Bronchial epithelial cell (primary cell): Measurements from ENCODE around the gene TBL2. TPM values are rescaled to one million over a fixed set of nuclear protein-coding genes. Genes with fewer than 3 reads are reported as not detected.
"Not testable (repeated sequence)": the region's sequence is repeated elsewhere in the genome, so short reads cannot be mapped to it uniquely, and the experiment has no call there.

Experiments
- DNase-seq: peaks from one replicate; pipeline ENCODE4 v3.0.0-alpha.2; 2010; ENCODE audit warnings: low read depth
- FAIRE-seq: peaks from 2 replicates; lab custom pipeline; 2011; peaks lifted over from hg19 to GRCh38; lab: Jason Lieb, UNC
- H3K27me3 ChIP-seq: 2 replicates; pipeline ENCODE4 v1.5.1; 2011; ENCODE audit warnings: low read length; ENCODE audit not compliant: control insufficient read depth, insufficient read depth
- H3K36me3 ChIP-seq: 2 replicates; pipeline ENCODE4 v1.5.1; 2011; ENCODE audit warnings: low read length; ENCODE audit not compliant: control insufficient read depth, insufficient read depth
- H3K4me3 ChIP-seq: 2 replicates; pipeline ENCODE4 v1.5.1; 2011; ENCODE audit warnings: mild to moderate bottlenecking, low read depth, low read length, control low read depth
- total RNA-seq: library from RNA; depleted of rRNA; stranded (reverse); fragments of >200 nt; gene quantifications from 2 replicates; pipeline ENCODE4 v1.2.1, GENCODE V29; 2014
- TF ChIP-seq, protein P1 (sequence below): IDR thresholded peaks from 2 replicates; pipeline ENCODE4 v1.5.1; 2011; ENCODE audit warnings: mild to moderate bottlenecking, moderate library complexity, low read length, control low read depth, inconsistent platforms; ENCODE audit not compliant: insufficient read depth, severe bottlenecking

TBL2 gene
- total RNA-seq, 1 donor from 2014 or later, result 78.7 TPM

GRCh38 chr7:73585196-73585595 is 6.8 kb upstream of the TBL2 start:
- FAIRE-seq, result no peak
- TF ChIP-seq, protein P1, sequence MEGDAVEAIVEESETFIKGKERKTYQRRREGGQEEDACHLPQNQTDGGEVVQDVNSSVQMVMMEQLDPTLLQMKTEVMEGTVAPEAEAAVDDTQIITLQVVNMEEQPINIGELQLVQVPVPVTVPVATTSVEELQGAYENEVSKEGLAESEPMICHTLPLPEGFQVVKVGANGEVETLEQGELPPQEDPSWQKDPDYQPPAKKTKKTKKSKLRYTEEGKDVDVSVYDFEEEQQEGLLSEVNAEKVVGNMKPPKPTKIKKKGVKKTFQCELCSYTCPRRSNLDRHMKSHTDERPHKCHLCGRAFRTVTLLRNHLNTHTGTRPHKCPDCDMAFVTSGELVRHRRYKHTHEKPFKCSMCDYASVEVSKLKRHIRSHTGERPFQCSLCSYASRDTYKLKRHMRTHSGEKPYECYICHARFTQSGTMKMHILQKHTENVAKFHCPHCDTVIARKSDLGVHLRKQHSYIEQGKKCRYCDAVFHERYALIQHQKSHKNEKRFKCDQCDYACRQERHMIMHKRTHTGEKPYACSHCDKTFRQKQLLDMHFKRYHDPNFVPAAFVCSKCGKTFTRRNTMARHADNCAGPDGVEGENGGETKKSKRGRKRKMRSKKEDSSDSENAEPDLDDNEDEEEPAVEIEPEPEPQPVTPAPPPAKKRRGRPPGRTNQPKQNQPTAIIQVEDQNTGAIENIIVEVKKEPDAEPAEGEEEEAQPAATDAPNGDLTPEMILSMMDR, result no peak

GRCh38 chr7:73582664-73583202 is 4.4 kb upstream of the TBL2 start:
- DNase-seq, result no peak
- FAIRE-seq, result no peak
- no peaks in the 10 kb centered on the region for H3K27me3 ChIP-seq
- TF ChIP-seq, protein P1, result no peak
- H3K36me3 ChIP-seq, result no peaks in the 10 kb centered on the region
- no peak overlapping the region for H3K4me3 ChIP-seq

More at GRCh38 chr7:73585196-73585595, 6.8 kb upstream of the TBL2 start:
- Histone ChIP-seq H3K36me3 (no peaks in the 10 kb centered on the region), H3K27me3 (no peaks in the 10 kb centered on the region), H3K4me3 (no peak overlapping the region)
- DNase-seq, result no peak

GRCh38 chr7:73581006-73581405 is 2.6 kb upstream of the TBL2 start:
- FAIRE-seq, DNase-seq, H3K4me3 ChIP-seq, H3K36me3 ChIP-seq, H3K27me3 ChIP-seq: not testable (repeated sequence)

DNA sequence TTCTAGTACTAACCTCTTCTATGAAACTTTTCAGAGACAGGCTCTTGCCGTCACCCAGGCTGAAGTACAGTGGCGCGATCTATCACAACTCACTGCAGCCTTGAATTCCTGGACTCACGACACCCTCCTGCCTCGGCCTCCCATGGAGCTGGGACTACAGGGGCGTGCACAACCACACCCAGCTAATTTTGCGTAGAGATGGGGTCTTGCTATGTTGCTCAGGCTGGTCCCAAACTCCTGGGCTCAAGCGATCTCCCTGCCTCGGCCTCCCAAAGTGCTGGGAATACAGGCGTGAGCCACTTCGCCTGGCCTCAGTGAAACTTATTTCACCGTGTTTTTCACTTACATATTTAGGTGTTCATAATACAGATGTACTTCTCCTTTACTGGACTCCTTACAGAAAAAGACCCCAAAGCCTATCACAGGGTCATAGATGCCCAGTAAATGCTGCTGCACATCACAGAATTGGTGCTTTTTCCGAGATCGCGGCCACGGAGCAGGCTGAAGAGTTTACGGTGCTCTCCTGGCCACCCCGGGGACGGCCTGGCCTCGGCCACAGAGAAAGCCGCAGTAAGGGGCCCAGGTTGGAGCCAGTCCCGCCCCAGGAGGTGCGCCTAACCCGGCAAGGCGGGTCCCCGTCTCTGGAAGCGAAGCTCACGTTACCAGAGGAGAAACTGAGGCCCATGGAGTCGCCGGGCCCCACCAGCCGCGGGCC is 595 bp downstream of the TBL2 start:
- TF ChIP-seq, protein P1, result no peak
- no peak for FAIRE-seq
- DNase-seq, result no peak
- no peaks in the 10 kb centered on the region for H3K27me3 ChIP-seq
- peak overlapping the region; percentile 52 for H3K4me3 ChIP-seq
- peaks cover 20% of the 10 kb centered on the region for H3K36me3 ChIP-seq

DNA sequence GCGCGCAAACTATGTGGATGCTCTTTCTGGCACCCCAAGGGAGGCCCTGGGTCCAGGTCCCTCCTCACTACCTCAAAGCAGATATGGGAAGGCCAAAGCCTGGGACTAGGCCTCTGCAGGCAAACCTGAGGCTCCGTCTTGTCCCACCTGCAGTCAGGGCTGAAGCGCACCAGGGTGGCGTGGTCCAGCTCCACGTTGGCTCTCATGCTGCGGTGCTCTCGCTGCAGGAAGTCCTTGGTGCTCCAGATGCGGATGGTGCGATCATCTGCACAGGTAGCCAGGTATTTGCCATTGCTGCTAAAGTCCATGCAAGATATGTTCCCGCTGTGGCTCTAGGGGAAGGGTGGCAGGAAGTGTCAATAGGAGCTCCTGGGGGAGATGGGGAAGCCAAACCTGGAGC is 4.6 kb downstream of the TBL2 start:
- H3K36me3 ChIP-seq, result peaks cover 29% of the 10 kb centered on the region
- no peak for FAIRE-seq
- TF ChIP-seq, protein P1, result no peak

DNA sequence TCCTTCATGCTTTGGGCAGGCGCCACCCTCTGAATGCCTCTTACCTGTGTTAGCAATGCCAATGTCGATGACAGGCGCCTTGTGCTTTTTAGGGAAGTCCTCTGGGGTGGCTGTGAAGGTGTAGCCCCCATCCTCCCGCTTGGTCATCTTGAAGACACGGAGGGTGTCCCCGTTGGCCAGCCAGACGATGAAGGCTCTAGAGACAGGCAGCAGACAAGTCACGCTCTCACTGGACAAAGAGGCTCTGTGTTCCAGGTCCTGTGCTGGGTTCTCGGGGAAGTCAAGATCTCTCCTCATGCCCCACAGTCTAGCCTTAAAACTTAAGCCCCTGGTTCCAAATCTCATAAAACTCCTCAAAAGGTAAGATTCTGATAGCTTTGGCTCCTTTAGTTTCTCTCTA is 5.1 kb downstream of the TBL2 start:
- H3K27me3 ChIP-seq, result no peaks in the 10 kb centered on the region
- TF ChIP-seq, protein P1, result no peak
- peaks cover 29% of the 10 kb centered on the region for H3K36me3 ChIP-seq
- FAIRE-seq (no peak), DNase-seq (no peak)
- H3K4me3 ChIP-seq, result no peak overlapping the region

More for the DNA sequence above, 4.6 kb downstream of the TBL2 start:
- Histone ChIP-seq H3K4me3 (no peak overlapping the region), H3K27me3 (no peaks in the 10 kb centered on the region)
- DNase-seq, result no peak
